Measurements from ENCODE around the gene ADAMTS18.
"Not testable (repeated sequence)": the region's sequence is repeated elsewhere in the genome, so short reads cannot be mapped to it uniquely, and the experiment has no call there.

The ADAMTS18 gene

GRCh38 chr16:77434530-77435271 is at the start of gene ADAMTS18:
TSS of gene ADAMTS18 (minus strand) at chr16:77435034. CDS start at chr16:77434695, 339 bp downstream.
- DNase-seq: no peak

- DNase-seq: no peak
These were observed 46.0 kb upstream of the ADAMTS18 start for GRCh38 chr16:77480681-77481315.

GRCh38 chr16:77472262-77472661 is 37.4 kb upstream of the ADAMTS18 start:
- no peak for DNase-seq

- no peak for DNase-seq
These were observed 36.0 kb upstream of the ADAMTS18 start for GRCh38 chr16:77470851-77471250.

GRCh38 chr16:77469634-77470033 is 34.8 kb upstream of the ADAMTS18 start:
- no peak for DNase-seq

GRCh38 chr16:77468831-77469230 is 34.0 kb upstream of the ADAMTS18 start:
- no peak for DNase-seq

- no peak for DNase-seq
These were observed 33.0 kb upstream of the ADAMTS18 start for GRCh38 chr16:77467821-77468335.

GRCh38 chr16:77463659-77464058 is 28.8 kb upstream of the ADAMTS18 start:
- not testable (repeated sequence) for DNase-seq

GRCh38 chr16:77462894-77463293 is 28.1 kb upstream of the ADAMTS18 start:
- no peak for DNase-seq

- no peak for DNase-seq
These were observed 24.9 kb upstream of the ADAMTS18 start for GRCh38 chr16:77459534-77460254.

GRCh38 chr16:77457046-77457445 is 22.2 kb upstream of the ADAMTS18 start:
- no peak for DNase-seq

GRCh38 chr16:77452243-77452642 is 17.4 kb upstream of the ADAMTS18 start:
- DNase-seq: no peak

GRCh38 chr16:77450790-77451487 is 16.1 kb upstream of the ADAMTS18 start:
- no peak for DNase-seq

- no peak for DNase-seq
These were observed 14.4 kb upstream of the ADAMTS18 start for GRCh38 chr16:77449208-77449607.

GRCh38 chr16:77445324-77445723 is 10.5 kb upstream of the ADAMTS18 start:
- no peak for DNase-seq

- no peak for DNase-seq
These were observed 9.3 kb upstream of the ADAMTS18 start for GRCh38 chr16:77444147-77444460.

- DNase-seq: no peak
These were observed 8.7 kb upstream of the ADAMTS18 start for GRCh38 chr16:77443357-77444146.

GRCh38 chr16:77442078-77442477 is 7.2 kb upstream of the ADAMTS18 start:
- DNase-seq: no peak

- DNase-seq: no peak
These were observed 4.3 kb upstream of the ADAMTS18 start for GRCh38 chr16:77439106-77439505.

GRCh38 chr16:77437859-77438258 is 3.0 kb upstream of the ADAMTS18 start:
- DNase-seq: no peak

GRCh38 chr16:77435272-77435820 is 512 bp upstream of the ADAMTS18 start:
- DNase-seq: no peak

GRCh38 chr16:77434022-77434529 is 758 bp downstream of the ADAMTS18 start:
- DNase-seq: no peak

Measured in stimulated activated CD8-positive, alpha-beta memory T cell treated with anti-CD3 and anti-CD28 coated beads, Interleukin-4, amount 100 ng/mL, for 48 hours (primary cell).